Activated CD4-positive, alpha-beta memory T cell treated with anti-CD3 and anti-CD28 coated beads, Interleukin-2, amount 10 ng/mL, durations not matched to agents 7 days and 5 days (primary cell): ENCODE measurements around the gene LHFPL2. TPM values are rescaled to one million over a fixed set of nuclear protein-coding genes. Genes with fewer than 3 reads are reported as not detected.
"Not testable (repeated sequence)": the region's sequence is repeated elsewhere in the genome, so short reads cannot be mapped to it uniquely, and the experiment has no call there.

ENCODE experiments used
- CTCF ChIA-PET: fragments of 350-600 bp; sonication (Branson Sonifier 250); formaldehyde crosslinking; loops from one replicate; lab custom pipeline; 2021; ENCODE audit warnings: antibody characterized with exemption, inconsistent platforms; lab: Charles Lee
- POLR2A ChIA-PET: fragments of 350-600 bp; sonication (Branson Sonifier 250); formaldehyde crosslinking; loops from one replicate; lab custom pipeline; 2021; ENCODE audit warnings: antibody characterized with exemption; lab: Charles Lee
- DNase-seq: peaks from one replicate; pipeline ENCODE4 v3.0.0-alpha.2; 2020
- H3K27ac Mint-ChIP-seq: one replicate; pipeline ENCODE4 v1.8.0; 2021; ENCODE audit warnings: mild to moderate bottlenecking, mixed read lengths
- H3K27me3 Mint-ChIP-seq: one replicate; pipeline ENCODE4 v1.8.0; 2021; ENCODE audit warnings: mixed read lengths
- H3K36me3 Mint-ChIP-seq: one replicate; pipeline ENCODE4 v1.8.0; 2021; ENCODE audit warnings: low read depth, mixed read lengths
- H3K4me1 Mint-ChIP-seq: one replicate; pipeline ENCODE4 v1.8.0; 2021; ENCODE audit warnings: mixed read lengths
- H3K4me3 Mint-ChIP-seq: one replicate; pipeline ENCODE4 v1.8.0; 2021; ENCODE audit warnings: mild to moderate bottlenecking, mixed read lengths
- H3K9me3 Mint-ChIP-seq: one replicate; pipeline ENCODE4 v1.8.0; 2021; ENCODE audit warnings: mixed read lengths
- total RNA-seq, 2 experiments: library from RNA; stranded (reverse); gene quantifications; one replicate each; pipeline ENCODE4 v1.2.3, GENCODE V29; 2021

The LHFPL2 gene
- under 1 TPM; 0.18 to 0.30 TPM for total RNA-seq

GRCh38 chr5:78648359-78649210 is at the start of gene LHFPL2:
LHFPL2 (minus strand) TSS chr5:78648772; CDS start chr5:78510213, 138,559 bp downstream.
- Mint-ChIP-seq H3K27ac (no peak within 1 kb of the TSS), H3K9me3 (no peaks in the 10 kb centered on the region), H3K27me3 (peaks cover 46% of the 10 kb centered on the region), H3K36me3 (peaks cover 3% of the 10 kb centered on the region), H3K4me3 (peak within 1 kb of the TSS; percentile 59), H3K4me1 (peaks cover 13% of the 10 kb centered on the region)
- DNase-seq, result no peak
- POLR2A ChIA-PET, result interaction anchor here (0.9 kb wide), 1 partner anchor 264 kb away, joined by 3 read pairs; no protein-coding TSS in a partner anchor
- CTCF ChIA-PET, result no interaction called here

DNA sequence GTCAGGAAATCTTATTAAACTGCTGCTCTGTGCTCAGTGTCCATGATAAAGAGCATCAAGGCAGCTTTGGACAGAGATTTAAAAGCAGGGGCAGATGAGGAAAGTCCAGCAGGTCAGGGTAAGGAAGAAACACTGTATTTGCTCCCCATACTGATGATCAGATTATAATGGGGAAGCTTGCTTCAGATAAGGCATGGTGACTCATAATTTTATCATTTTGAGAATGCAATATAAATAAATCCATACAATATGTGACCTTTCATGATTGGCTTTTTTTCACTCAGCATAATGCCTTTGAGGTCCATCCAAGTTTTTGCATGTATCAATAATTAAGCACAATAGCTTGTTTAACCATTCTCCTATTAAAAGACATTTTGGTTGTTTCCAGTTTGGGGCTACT is 48.1 kb upstream of the LHFPL2 start:
- H3K27ac Mint-ChIP-seq, result no peak overlapping the region
- CTCF ChIA-PET, result no interaction called here
- H3K27me3 Mint-ChIP-seq, result peaks cover 9% of the 10 kb centered on the region
- H3K4me1 Mint-ChIP-seq, result no peaks in the 10 kb centered on the region
- DNase-seq, result no peak
- no peaks in the 10 kb centered on the region for H3K36me3 Mint-ChIP-seq
- H3K4me3 Mint-ChIP-seq, result no peak overlapping the region
- no peaks in the 10 kb centered on the region for H3K9me3 Mint-ChIP-seq
- POLR2A ChIA-PET, result no interaction called here

GRCh38 chr5:78696052-78696451 is 47.5 kb upstream of the LHFPL2 start:
- DNase-seq, H3K27ac Mint-ChIP-seq, H3K4me3 Mint-ChIP-seq, H3K4me1 Mint-ChIP-seq, H3K36me3 Mint-ChIP-seq, H3K9me3 Mint-ChIP-seq, POLR2A ChIA-PET: not testable (repeated sequence)
- CTCF ChIA-PET, result interaction anchor here (0.6 kb wide), 1 partner anchor 46 kb away, joined by 5 read pairs; no protein-coding TSS in a partner anchor
- H3K27me3 Mint-ChIP-seq, result peaks cover 12% of the 10 kb centered on the region

DNA sequence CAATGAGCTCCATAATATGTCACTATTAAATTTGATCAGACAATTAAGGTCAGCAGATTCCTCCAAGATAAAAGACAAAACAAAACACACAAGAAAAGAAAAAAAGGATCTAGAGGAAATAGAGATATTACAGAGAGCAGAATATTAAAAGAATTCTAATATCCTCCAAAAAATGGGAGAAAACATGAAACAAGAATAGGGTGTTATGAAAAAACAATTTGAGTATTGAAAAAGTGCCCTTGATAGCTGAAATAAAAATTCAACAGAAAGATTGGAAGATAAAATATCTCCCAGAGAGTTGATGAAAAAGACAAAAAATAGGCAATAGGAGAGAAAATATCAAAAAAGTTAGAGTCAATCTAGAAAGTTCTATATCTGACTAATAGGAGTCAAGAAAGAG is 44.8 kb upstream of the LHFPL2 start:
- H3K4me1 Mint-ChIP-seq, result no peaks in the 10 kb centered on the region
- no peak for DNase-seq
- ChIA-PET CTCF (no interaction called here), POLR2A (no interaction called here)
- no peak overlapping the region for H3K27ac Mint-ChIP-seq
- peaks cover 15% of the 10 kb centered on the region for H3K27me3 Mint-ChIP-seq
- H3K9me3 Mint-ChIP-seq, result no peaks in the 10 kb centered on the region
- H3K36me3 Mint-ChIP-seq, result no peaks in the 10 kb centered on the region
- H3K4me3 Mint-ChIP-seq, result no peak overlapping the region

- CTCF ChIA-PET, result no interaction called here
- H3K27me3 Mint-ChIP-seq, result peaks cover 17% of the 10 kb centered on the region
Observed at GRCh38 chr5:78691084-78691960, 42.8 kb upstream of the LHFPL2 start.

DNA sequence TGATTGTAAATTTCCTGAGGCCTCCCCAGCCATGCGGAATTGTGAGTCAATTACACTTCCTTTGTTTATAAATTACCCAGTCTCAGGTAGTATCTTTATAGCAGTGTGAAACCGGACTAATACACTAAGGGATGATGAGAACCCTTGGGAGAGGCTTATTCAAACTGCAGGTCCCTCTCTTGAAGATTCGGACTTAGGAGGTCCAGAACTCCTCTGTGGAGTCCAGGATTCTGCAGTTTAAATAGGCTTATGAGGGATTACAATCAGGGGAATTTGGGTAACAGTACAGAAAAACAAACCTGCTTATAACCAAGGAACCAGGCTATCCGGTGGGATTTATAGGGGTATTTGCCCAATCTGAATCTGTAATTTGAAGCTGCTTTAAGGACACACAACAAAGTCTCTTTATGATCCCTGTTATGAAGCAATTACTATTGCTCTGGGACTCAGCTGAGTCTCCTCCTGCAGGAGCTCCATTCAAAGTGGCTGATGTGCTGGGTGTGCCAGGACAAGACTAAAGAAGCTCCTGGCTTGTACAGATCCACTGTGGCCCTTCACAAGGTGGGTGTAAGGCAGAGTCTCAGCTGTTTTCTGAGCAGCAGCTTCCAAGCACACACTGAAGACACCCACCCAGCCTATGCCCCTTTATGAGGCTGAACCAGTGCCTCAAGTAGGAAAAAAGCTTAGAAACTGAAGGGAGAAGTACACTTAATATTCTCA is 41.8 kb upstream of the LHFPL2 start:
- Mint-ChIP-seq H3K36me3 (no peaks in the 10 kb centered on the region), H3K4me3 (no peak overlapping the region), H3K4me1 (peaks cover 2% of the 10 kb centered on the region), H3K27ac (no peak overlapping the region), H3K27me3 (peaks cover 19% of the 10 kb centered on the region), H3K9me3 (no peaks in the 10 kb centered on the region)
- POLR2A ChIA-PET, result no interaction called here
- DNase-seq, result no peak
- CTCF ChIA-PET, result no interaction called here

More at GRCh38 chr5:78691084-78691960, 42.8 kb upstream of the LHFPL2 start:
- no peaks in the 10 kb centered on the region for H3K36me3 Mint-ChIP-seq
- no peak overlapping the region for H3K27ac Mint-ChIP-seq
- no peaks in the 10 kb centered on the region for H3K9me3 Mint-ChIP-seq
- POLR2A ChIA-PET, result no interaction called here
- no peak overlapping the region for H3K4me3 Mint-ChIP-seq
- no peak for DNase-seq
- H3K4me1 Mint-ChIP-seq, result peaks cover 2% of the 10 kb centered on the region

GRCh38 chr5:78689540-78690252 is 41.1 kb upstream of the LHFPL2 start:
- CTCF ChIA-PET, result no interaction called here
- POLR2A ChIA-PET, result no interaction called here
- Mint-ChIP-seq H3K27me3 (peaks cover 19% of the 10 kb centered on the region), H3K27ac (no peak overlapping the region), H3K4me1 (peaks cover 2% of the 10 kb centered on the region), H3K9me3 (no peaks in the 10 kb centered on the region), H3K4me3 (no peak overlapping the region), H3K36me3 (no peaks in the 10 kb centered on the region)
- no peak for DNase-seq

GRCh38 chr5:78687514-78687913 is 38.9 kb upstream of the LHFPL2 start:
- not testable (repeated sequence) for H3K4me3 Mint-ChIP-seq

DNA sequence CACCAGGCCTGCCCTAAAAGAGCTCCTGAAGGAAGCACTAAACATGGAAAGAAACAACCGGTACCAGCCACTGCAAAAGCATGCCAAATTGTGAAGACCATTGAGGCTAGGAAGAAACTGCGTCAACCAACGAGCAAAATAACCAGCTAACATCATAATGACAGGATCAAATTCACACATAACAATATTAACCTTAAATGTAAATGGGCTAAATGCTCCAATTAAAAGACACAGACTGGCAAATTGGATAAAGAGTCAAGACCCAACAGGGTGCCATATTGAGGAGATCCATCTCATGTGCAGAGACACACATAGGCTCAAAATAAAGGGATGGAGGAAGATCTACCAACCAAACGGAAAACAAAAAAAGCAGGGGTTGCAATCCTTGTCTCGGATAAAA is 35.3 kb upstream of the LHFPL2 start:
- DNase-seq, H3K27ac Mint-ChIP-seq, H3K27me3 Mint-ChIP-seq, H3K9me3 Mint-ChIP-seq, H3K4me1 Mint-ChIP-seq, CTCF ChIA-PET, POLR2A ChIA-PET, H3K4me3 Mint-ChIP-seq, H3K36me3 Mint-ChIP-seq: not testable (repeated sequence)

More at GRCh38 chr5:78687514-78687913, 38.9 kb upstream of the LHFPL2 start:
- H3K36me3 Mint-ChIP-seq, H3K4me1 Mint-ChIP-seq, POLR2A ChIA-PET, DNase-seq, CTCF ChIA-PET, H3K27ac Mint-ChIP-seq, H3K9me3 Mint-ChIP-seq: not testable (repeated sequence)
- H3K27me3 Mint-ChIP-seq, result peaks cover 14% of the 10 kb centered on the region

GRCh38 chr5:78679905-78680304 is 31.3 kb upstream of the LHFPL2 start:
- Mint-ChIP-seq H3K4me1 (no peaks in the 10 kb centered on the region), H3K27me3 (peaks cover 4% of the 10 kb centered on the region), H3K4me3 (no peak overlapping the region), H3K36me3 (no peaks in the 10 kb centered on the region), H3K9me3 (no peaks in the 10 kb centered on the region), H3K27ac (no peak overlapping the region)
- CTCF ChIA-PET, result no interaction called here
- no peak for DNase-seq
- POLR2A ChIA-PET, result no interaction called here

GRCh38 chr5:78677777-78678668 is 29.5 kb upstream of the LHFPL2 start:
- no peaks in the 10 kb centered on the region for H3K9me3 Mint-ChIP-seq
- no peak overlapping the region for H3K27ac Mint-ChIP-seq
- H3K27me3 Mint-ChIP-seq, result peaks cover 6% of the 10 kb centered on the region
- ChIA-PET POLR2A (no interaction called here), CTCF (no interaction called here)
- H3K4me3 Mint-ChIP-seq, result no peak overlapping the region
- DNase-seq, result no peak
- no peaks in the 10 kb centered on the region for H3K36me3 Mint-ChIP-seq
- H3K4me1 Mint-ChIP-seq, result no peaks in the 10 kb centered on the region
